GM23338 (cell line): ENCODE data around the gene SH3GL3. TPM values are rescaled to one million over a fixed set of nuclear protein-coding genes. Genes with fewer than 3 reads are reported as not detected.

Experiments used
- ATAC-seq: fragments of 200-7000 bp; cut with Tn5 transposase; 3 replicates; pipeline ENCODE4 v1.9.1; 2020
- DNase-seq: peaks from one replicate; pipeline ENCODE4 v3.0.0-alpha.2; 2015; ENCODE audit warnings: low spot score
- H2AFZ ChIP-seq: fragments of 200-600 bp; sonication (generic); 2 replicates; pipeline ENCODE4 v1.8.0; 2016; ENCODE audit warnings: antibody characterized with exemption, mild to moderate bottlenecking, moderate library complexity
- H3F3A ChIP-seq: fragments of 200-600 bp; sonication (generic); replicated peaks from 2 replicates; pipeline ENCODE4 v1.8.0; 2017; ENCODE audit warnings: antibody characterized with exemption, mixed run types, low read depth
- H3K27ac ChIP-seq: fragments of 200-600 bp; sonication (generic); 2 replicates; pipeline ENCODE4 v1.6.1; 2016; ENCODE audit warnings: low read depth
- H3K27me3 ChIP-seq: fragments of 200-600 bp; sonication (generic); 2 replicates; pipeline ENCODE4 v1.8.0; 2016; ENCODE audit warnings: mild to moderate bottlenecking, mixed run types, moderate library complexity; ENCODE audit not compliant: insufficient read depth
- H3K36me3 ChIP-seq: fragments of 200-600 bp; sonication (generic); 2 replicates; pipeline ENCODE4 v1.8.0; 2016; ENCODE audit warnings: mild to moderate bottlenecking; ENCODE audit not compliant: insufficient read depth
- H3K4me1 ChIP-seq: fragments of 200-600 bp; sonication (generic); 2 replicates; pipeline ENCODE4 v1.8.0; 2016; ENCODE audit warnings: mild to moderate bottlenecking, moderate library complexity; ENCODE audit not compliant: insufficient read depth
- H3K4me2 ChIP-seq: fragments of 200-600 bp; sonication (generic); 2 replicates; pipeline ENCODE4 v1.7.1; 2017; ENCODE audit warnings: mixed run types
- H3K4me3 ChIP-seq: fragments of 200-600 bp; sonication (generic); 2 replicates; pipeline ENCODE4 v1.6.1; 2016; ENCODE audit warnings: mixed run types
- H3K79me2 ChIP-seq: fragments of 200-600 bp; sonication (generic); replicated peaks from 2 replicates; pipeline ENCODE4 v1.8.0; 2017; ENCODE audit warnings: mild to moderate bottlenecking; ENCODE audit not compliant: insufficient read depth
- H3K9me2 ChIP-seq: fragments of 200-600 bp; sonication (generic); 2 replicates; pipeline ENCODE4 v1.8.0; 2017; ENCODE audit not compliant: insufficient read depth
- H4K20me1 ChIP-seq: fragments of 200-600 bp; sonication (generic); replicated peaks from 2 replicates; pipeline ENCODE4 v1.8.0; 2017; ENCODE audit warnings: mild to moderate bottlenecking; ENCODE audit not compliant: insufficient read depth
- H3K27ac Mint-ChIP-seq: 2 replicates; pipeline ENCODE4 v1.8.0; 2020; ENCODE audit warnings: inconsistent platforms, mild to moderate bottlenecking, moderate library complexity, mixed read lengths
- H3K27me3 Mint-ChIP-seq: 3 replicates; pipeline ENCODE4 v1.8.0; 2022; ENCODE audit warnings: low read depth, mild to moderate bottlenecking, moderate library complexity, mixed read lengths, inconsistent platforms; ENCODE audit not compliant: insufficient read depth, poor library complexity
- H3K36me3 Mint-ChIP-seq: 3 replicates; pipeline ENCODE4 v1.8.0; 2021; ENCODE audit warnings: low read depth, mild to moderate bottlenecking, inconsistent platforms, moderate library complexity, mixed read lengths
- H3K4me1 Mint-ChIP-seq: 3 replicates; pipeline ENCODE4 v1.8.0; 2020; ENCODE audit warnings: mild to moderate bottlenecking, inconsistent platforms, mixed read lengths
- H3K4me3 Mint-ChIP-seq: 3 replicates; pipeline ENCODE4 v1.8.0; 2021; ENCODE audit warnings: moderate library complexity, mild to moderate bottlenecking, inconsistent platforms, mixed read lengths
- H3K9me3 Mint-ChIP-seq: 3 replicates; pipeline ENCODE4 v1.8.0; 2020; ENCODE audit warnings: moderate library complexity, mild to moderate bottlenecking, inconsistent platforms, mixed read lengths
- CREB1 ChIP-seq: fragments of 250-450 bp; sonication (Bioruptor Pico); IDR thresholded peaks from 2 replicates; pipeline ENCODE4 v1.5.0; 2020; ENCODE audit warnings: low read depth, mild to moderate bottlenecking, moderate library complexity
- EZH2 ChIP-seq: fragments of 200-600 bp; sonication (generic); IDR thresholded peaks from one replicate; pipeline ENCODE4 v1.8.0; 2017; ENCODE audit warnings: antibody characterized with exemption, mild to moderate bottlenecking, low read depth; ENCODE audit not compliant: unreplicated experiment
- EZH2phosphoT487 ChIP-seq: fragments of 200-600 bp; sonication (generic); IDR thresholded peaks from one replicate; pipeline ENCODE4 v1.8.1; 2018; ENCODE audit warnings: antibody characterized with exemption; ENCODE audit not compliant: unreplicated experiment
- NANOG ChIP-seq: IDR thresholded peaks from 2 replicates; pipeline ENCODE4 v1.6.1; 2016; ENCODE audit warnings: antibody characterized with exemption, borderline replicate concordance
- REST ChIP-seq: IDR thresholded peaks from one replicate; pipeline ENCODE4 v1.6.1; 2018; ENCODE audit warnings: antibody characterized with exemption; ENCODE audit not compliant: unreplicated experiment
- ZNF462 ChIP-seq: fragments of 250-450 bp; sonication (Bioruptor Pico); IDR thresholded peaks from 2 replicates; pipeline ENCODE4 v1.5.0; 2020; ENCODE audit warnings: mild to moderate bottlenecking, moderate library complexity
- polyA plus RNA-seq: library from polyadenylated mRNA; unstranded; fragments of >200 nt; fragmentation: Nextera tagmentation; extraction: Ambion mirVana; gene quantifications from 2 replicates; pipeline ENCODE4 v1.2.1, GENCODE V29; 2016
- total RNA-seq: library from RNA; depleted of rRNA; stranded (reverse); fragments of >200 nt; shearing (Covaris generic); gene quantifications from 2 replicates; pipeline ENCODE4 v1.2.3, GENCODE V29; 2014

SH3GL3 gene
- total and polyA plus RNA-seq, 2 experiments from 2014 or later = 15.9 to 21.1 TPM

GRCh38 chr15:83644439-83644838 lies 197.3 kb downstream of the SH3GL3 start:
- Mint-ChIP-seq H3K4me3 (no peak overlapping the region), H3K9me3 (peaks cover 4% of the 10 kb centered on the region; the same call in 1 of the 3 replicates), H3K27me3 (no peaks in the 10 kb centered on the region), H3K4me1 (no peaks in the 10 kb centered on the region; the same call in 2 of the 3 replicates), H3K36me3 (no peaks in the 10 kb centered on the region), H3K27ac (no peak overlapping the region)
- H2AFZ ChIP-seq = no peak overlapping the region
- H3K27ac ChIP-seq = no peak overlapping the region
- no peaks in the 10 kb centered on the region for H3F3A ChIP-seq
- H3K27me3 ChIP-seq = no peaks in the 10 kb centered on the region
- no peaks in the 10 kb centered on the region for H3K36me3 ChIP-seq
- no peak overlapping the region for H3K4me3 ChIP-seq
- TF ChIP-seq REST = no peak
- no peak for TF ChIP-seq EZH2phosphoT487
- no peak for TF ChIP-seq ZNF462 (CRISPR knock-in tag)
- no peak for TF ChIP-seq NANOG
- TF ChIP-seq EZH2 = no peak
- no peak for TF ChIP-seq CREB1 (CRISPR knock-in tag)
- H3K4me1 ChIP-seq = no peaks in the 10 kb centered on the region
- DNase-seq (no peak), ATAC-seq (no peak)
- no peaks in the 10 kb centered on the region for H3K79me2 ChIP-seq
- no peaks in the 10 kb centered on the region for H4K20me1 ChIP-seq
- no peaks in the 10 kb centered on the region for H3K9me2 ChIP-seq
- H3K4me2 ChIP-seq = no peak overlapping the region
